Astrocyte (in vitro differentiated cells and primary cell): ENCODE measurements around the gene ADIPOR1. TPM values are rescaled to one million over a fixed set of nuclear protein-coding genes. Genes with fewer than 3 reads are reported as not detected.
"Not testable (repeated sequence)": the region's sequence is repeated elsewhere in the genome, so short reads cannot be mapped to it uniquely, and the experiment has no call there.

Experiments
- DNase-seq: peaks from one replicate; pipeline ENCODE4 v3.0.0-alpha.2; 2010; ENCODE audit warnings: low read depth
- FAIRE-seq: peaks from 2 replicates; lab custom pipeline; 2011; peaks lifted over from hg19 to GRCh38; lab: Jason Lieb, UNC
- H2AFZ ChIP-seq: 2 replicates; pipeline ENCODE4 v1.6.0; 2012; ENCODE audit warnings: low read depth, low read length, inconsistent platforms
- H3K27ac ChIP-seq: 2 replicates; pipeline ENCODE4 v1.5.1; 2011; ENCODE audit warnings: low read depth, low read length, inconsistent platforms
- H3K27me3 ChIP-seq: 2 replicates; pipeline ENCODE4 v1.6.0; 2011; ENCODE audit warnings: low read length, inconsistent platforms; ENCODE audit not compliant: insufficient read depth
- H3K36me3 ChIP-seq: 2 replicates; pipeline ENCODE4 v1.5.1; 2011; ENCODE audit warnings: low read length, inconsistent platforms; ENCODE audit not compliant: insufficient read depth
- H3K4me1 ChIP-seq: 2 replicates; pipeline ENCODE4 v1.5.1; 2011; ENCODE audit warnings: low read length, inconsistent platforms; ENCODE audit not compliant: insufficient read depth
- H3K4me2 ChIP-seq: 2 replicates; pipeline ENCODE4 v1.6.0; 2012; ENCODE audit warnings: low read length, inconsistent platforms
- H3K4me3 ChIP-seq: 2 replicates; pipeline ENCODE4 v1.5.1; 2011; ENCODE audit warnings: low read depth, mild to moderate bottlenecking, low read length, inconsistent platforms; ENCODE audit not compliant: insufficient read depth
- H3K79me2 ChIP-seq: 2 replicates; pipeline ENCODE4 v1.6.0; 2012; ENCODE audit warnings: mild to moderate bottlenecking, low read length, inconsistent platforms; ENCODE audit not compliant: insufficient read depth
- H3K9ac ChIP-seq: 2 replicates; pipeline ENCODE4 v1.6.0; 2012; ENCODE audit warnings: mild to moderate bottlenecking, low read length, inconsistent platforms
- H3K9me3 ChIP-seq: 2 replicates; pipeline ENCODE4 v1.5.1; 2012; ENCODE audit warnings: low read depth, mild to moderate bottlenecking, low read length, inconsistent platforms; ENCODE audit not compliant: insufficient read depth
- H4K20me1 ChIP-seq: 2 replicates; pipeline ENCODE4 v1.6.0; 2012; ENCODE audit warnings: low read length, inconsistent platforms; ENCODE audit not compliant: insufficient read depth
- H3K27ac Mint-ChIP-seq: one replicate; pipeline ENCODE4 v1.8.0; 2021; ENCODE audit warnings: mild to moderate bottlenecking, mixed read lengths; ENCODE audit not compliant: unreplicated experiment
- H3K27me3 Mint-ChIP-seq: one replicate; pipeline ENCODE4 v1.8.0; 2021; ENCODE audit warnings: low read depth, mixed read lengths; ENCODE audit not compliant: unreplicated experiment
- H3K36me3 Mint-ChIP-seq: one replicate; pipeline ENCODE4 v1.8.0; 2021; ENCODE audit warnings: low read depth, mixed read lengths; ENCODE audit not compliant: unreplicated experiment
- H3K4me1 Mint-ChIP-seq: one replicate; pipeline ENCODE4 v1.8.0; 2021; ENCODE audit warnings: low read depth, mixed read lengths; ENCODE audit not compliant: unreplicated experiment
- H3K4me3 Mint-ChIP-seq: one replicate; pipeline ENCODE4 v1.8.0; 2021; ENCODE audit warnings: mild to moderate bottlenecking, moderate library complexity, mixed read lengths; ENCODE audit not compliant: unreplicated experiment
- H3K9me3 Mint-ChIP-seq: one replicate; pipeline ENCODE4 v1.8.0; 2021; ENCODE audit warnings: mild to moderate bottlenecking, mixed read lengths; ENCODE audit not compliant: unreplicated experiment
- CTCF ChIP-seq: IDR thresholded peaks from 2 replicates; pipeline ENCODE4 v1.5.1; 2011; ENCODE audit warnings: low read depth, mild to moderate bottlenecking, inconsistent platforms, low read length, moderate library complexity; ENCODE audit not compliant: insufficient read depth
- EZH2 ChIP-seq: IDR thresholded peaks from 2 replicates; pipeline ENCODE4 v1.6.1; 2012; ENCODE audit warnings: mild to moderate bottlenecking, low read length, inconsistent platforms; ENCODE audit not compliant: insufficient read depth
- total RNA-seq: library from RNA; stranded (reverse); gene quantifications from 2 replicates; pipeline ENCODE4 v1.2.1, GENCODE V29; 2021

The ADIPOR1 gene
- total RNA-seq, 1 donor from 2014 or later = 73.0 TPM

GRCh38 chr1:202940561-202940960 is 17.6 kb downstream of the ADIPOR1 start:
- Mint-ChIP-seq H3K27me3 (no peaks in the 10 kb centered on the region), H3K9me3 (no peaks in the 10 kb centered on the region), H3K27ac (no peak overlapping the region), H3K4me1 (no peaks in the 10 kb centered on the region), H3K4me3 (no peak overlapping the region), H3K36me3 (peaks cover 12% of the 10 kb centered on the region)
- FAIRE-seq (no peak), DNase-seq (no peak)
- H3K4me2 ChIP-seq = no peak overlapping the region
- H4K20me1 ChIP-seq = peaks cover 16% of the 10 kb centered on the region
- H3K27me3 ChIP-seq = no peaks in the 10 kb centered on the region
- no peaks in the 10 kb centered on the region for H3K79me2 ChIP-seq
- H2AFZ ChIP-seq = no peak overlapping the region
- H3K36me3 ChIP-seq = peaks cover 49% of the 10 kb centered on the region
- H3K9me3 ChIP-seq = no peaks in the 10 kb centered on the region
- no peak overlapping the region for H3K4me3 ChIP-seq
- TF ChIP-seq CTCF = no peak
- no peak for TF ChIP-seq EZH2
- H3K9ac ChIP-seq = no peak overlapping the region
- H3K4me1 ChIP-seq = no peaks in the 10 kb centered on the region
- H3K27ac ChIP-seq = no peak overlapping the region

- no peak overlapping the region for H3K27ac Mint-ChIP-seq
- TF ChIP-seq CTCF (no peak), EZH2 (no peak)
Measured at GRCh38 chr1:202938287-202938925, 19.7 kb downstream of the ADIPOR1 start.

GRCh38 chr1:202936409-202936808 is 21.7 kb downstream of the ADIPOR1 start:
- not testable (repeated sequence) for H3K4me3 ChIP-seq, H3K27ac Mint-ChIP-seq, H4K20me1 ChIP-seq, H3K9me3 Mint-ChIP-seq, H3K4me3 Mint-ChIP-seq, H2AFZ ChIP-seq, H3K4me1 Mint-ChIP-seq, H3K9ac ChIP-seq, H3K27ac ChIP-seq, H3K27me3 ChIP-seq, H3K4me1 ChIP-seq, H3K4me2 ChIP-seq, H3K36me3 Mint-ChIP-seq, H3K9me3 ChIP-seq, FAIRE-seq, H3K79me2 ChIP-seq, DNase-seq
- peaks cover 11% of the 10 kb centered on the region for H3K27me3 Mint-ChIP-seq
- H3K36me3 ChIP-seq = peaks cover 16% of the 10 kb centered on the region

More at GRCh38 chr1:202938287-202938925, 19.7 kb downstream of the ADIPOR1 start:
- H3K4me3 Mint-ChIP-seq = no peak overlapping the region
- no peak overlapping the region for H3K9ac ChIP-seq
- no peak overlapping the region for H3K4me2 ChIP-seq
- no peak overlapping the region for H2AFZ ChIP-seq
- no peaks in the 10 kb centered on the region for H3K9me3 Mint-ChIP-seq
- DNase-seq (no peak), FAIRE-seq (no peak)
- no peaks in the 10 kb centered on the region for H3K4me1 ChIP-seq
- H3K4me1 Mint-ChIP-seq = no peaks in the 10 kb centered on the region
- peaks cover 4% of the 10 kb centered on the region for H3K27me3 Mint-ChIP-seq
- no peaks in the 10 kb centered on the region for H3K79me2 ChIP-seq
- H3K27me3 ChIP-seq = no peaks in the 10 kb centered on the region
- H3K36me3 ChIP-seq = peaks cover 29% of the 10 kb centered on the region
- peaks cover 2% of the 10 kb centered on the region for H4K20me1 ChIP-seq
- H3K36me3 Mint-ChIP-seq = peaks cover 6% of the 10 kb centered on the region
- no peak overlapping the region for H3K27ac ChIP-seq
- no peak overlapping the region for H3K4me3 ChIP-seq
- no peaks in the 10 kb centered on the region for H3K9me3 ChIP-seq
